ENCODE results near the gene CORO1C. TPM values are rescaled to one million over a fixed set of nuclear protein-coding genes. Genes with fewer than 3 reads are reported as not detected.
A peak's percentile ranks its signal among the peaks of the same experiment; 100 is the strongest.

The CORO1C gene
- total RNA-seq, 2 experiments from 2014 or later = 30.9 to 35.7 TPM

GRCh38 chr12:108653922-108654321, 77.4 kb downstream of the CORO1C start:
- peaks cover 9% of the 10 kb centered on the region for H3K4me1 Mint-ChIP-seq
- no peaks in the 10 kb centered on the region for H3K9me3 Mint-ChIP-seq
- ChIA-PET CTCF (interaction anchor here (1.0 to 2.0 kb wide), 4 partner anchors 9 to 36 kb away, joined by 3 to 15 read pairs (median 6); no protein-coding TSS in a partner anchor), POLR2A (interaction anchor here (1.1 to 5.6 kb wide), 2 partner anchors 21 to 90 kb away, joined by 3 to 48 read pairs; partner anchors contain the start of gene SELPLG)
- H3K4me3 Mint-ChIP-seq = no peak overlapping the region
- DNase-seq = no peak
- peaks cover 16% of the 10 kb centered on the region for H3K36me3 Mint-ChIP-seq (ENCODE audit: low read depth)
- no peak overlapping the region for H3K27ac Mint-ChIP-seq
- H3K27me3 Mint-ChIP-seq = no peaks in the 10 kb centered on the region

- ChIA-PET CTCF (interaction anchor here (1.0 to 2.0 kb wide), 4 partner anchors 9 to 35 kb away, joined by 3 to 15 read pairs (median 6); no protein-coding TSS in a partner anchor), POLR2A (interaction anchor here (1.1 to 5.6 kb wide), 2 partner anchors 20 to 89 kb away, joined by 3 to 48 read pairs; partner anchors contain the start of gene SELPLG)
- DNase-seq = no peak
- H3K9me3 Mint-ChIP-seq = no peaks in the 10 kb centered on the region
- no peak overlapping the region for H3K27ac Mint-ChIP-seq
- no peak overlapping the region for H3K4me3 Mint-ChIP-seq
- H3K4me1 Mint-ChIP-seq = peaks cover 13% of the 10 kb centered on the region
- peaks cover 19% of the 10 kb centered on the region for H3K36me3 Mint-ChIP-seq (ENCODE audit: low read depth)
- H3K27me3 Mint-ChIP-seq = no peaks in the 10 kb centered on the region
Observed at GRCh38 chr12:108653082-108653516, 78.2 kb downstream of the CORO1C start.

- Mint-ChIP-seq H3K27ac (no peak overlapping the region), H3K4me3 (no peak overlapping the region), H3K27me3 (no peaks in the 10 kb centered on the region), H3K9me3 (no peaks in the 10 kb centered on the region), H3K4me1 (peaks cover 34% of the 10 kb centered on the region), H3K36me3 (ENCODE audit: low read depth) (peaks cover 26% of the 10 kb centered on the region)
- CTCF ChIA-PET = interaction anchor here (0.6 to 4.3 kb wide), 3 partner anchors 14 to 203 kb away, joined by 3 to 19 read pairs (median 3); no protein-coding TSS in a partner anchor
- POLR2A ChIA-PET = interaction anchor here (5.6 kb wide), 1 partner anchor 17 kb away, joined by 48 read pairs; the partner anchor contains the start of gene SELPLG
- no peak for DNase-seq
Observed at GRCh38 chr12:108650083-108650482, 81.2 kb downstream of the CORO1C start.

DNA sequence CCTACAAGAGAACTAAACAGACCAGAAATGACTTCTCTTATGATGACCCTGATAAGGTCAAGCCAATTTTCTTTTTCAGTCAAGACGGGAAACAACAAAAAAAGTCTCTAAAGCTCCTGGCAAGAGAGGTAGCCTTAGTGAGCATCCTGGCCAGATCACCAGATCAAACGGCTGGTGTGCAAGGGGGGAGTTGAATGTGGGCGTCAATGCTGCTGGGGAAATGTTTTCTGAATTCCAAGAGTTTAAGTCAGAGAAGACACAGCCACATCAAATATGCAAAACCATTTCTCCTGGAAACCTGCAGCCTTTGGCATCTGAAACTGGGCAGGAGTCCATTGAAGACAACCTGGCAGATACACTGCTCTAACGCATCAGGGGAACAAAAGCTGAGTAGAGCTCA, 81.6 kb downstream of the CORO1C start:
- CTCF ChIA-PET = interaction anchor here (1.5 to 4.3 kb wide), 2 partner anchors 15 to 42 kb away, joined by 3 to 19 read pairs; no protein-coding TSS in a partner anchor
- Mint-ChIP-seq H3K4me1 (peaks cover 34% of the 10 kb centered on the region), H3K27me3 (no peaks in the 10 kb centered on the region), H3K36me3 (ENCODE audit: low read depth) (peaks cover 28% of the 10 kb centered on the region), H3K9me3 (no peaks in the 10 kb centered on the region), H3K4me3 (no peak overlapping the region), H3K27ac (no peak overlapping the region)
- DNase-seq = no peak
- POLR2A ChIA-PET = interaction anchor here (5.6 kb wide), 1 partner anchor 17 kb away, joined by 48 read pairs; the partner anchor contains the start of gene SELPLG

- H3K27me3 Mint-ChIP-seq = no peaks in the 10 kb centered on the region
- H3K9me3 Mint-ChIP-seq = no peaks in the 10 kb centered on the region
- POLR2A ChIA-PET = interaction anchor here (5.6 kb wide), 1 partner anchor 16 kb away, joined by 48 read pairs; the partner anchor contains the start of gene SELPLG
- no peak overlapping the region for H3K27ac Mint-ChIP-seq
- CTCF ChIA-PET = interaction anchor here (4.3 kb wide), 1 partner anchor 15 kb away, joined by 19 read pairs; no protein-coding TSS in a partner anchor
- peaks cover 34% of the 10 kb centered on the region for H3K4me1 Mint-ChIP-seq
- peaks cover 32% of the 10 kb centered on the region for H3K36me3 Mint-ChIP-seq (ENCODE audit: low read depth)
- DNase-seq = no peak
- no peak overlapping the region for H3K4me3 Mint-ChIP-seq
Observed at GRCh38 chr12:108649126-108649525, 82.2 kb downstream of the CORO1C start.

DNA sequence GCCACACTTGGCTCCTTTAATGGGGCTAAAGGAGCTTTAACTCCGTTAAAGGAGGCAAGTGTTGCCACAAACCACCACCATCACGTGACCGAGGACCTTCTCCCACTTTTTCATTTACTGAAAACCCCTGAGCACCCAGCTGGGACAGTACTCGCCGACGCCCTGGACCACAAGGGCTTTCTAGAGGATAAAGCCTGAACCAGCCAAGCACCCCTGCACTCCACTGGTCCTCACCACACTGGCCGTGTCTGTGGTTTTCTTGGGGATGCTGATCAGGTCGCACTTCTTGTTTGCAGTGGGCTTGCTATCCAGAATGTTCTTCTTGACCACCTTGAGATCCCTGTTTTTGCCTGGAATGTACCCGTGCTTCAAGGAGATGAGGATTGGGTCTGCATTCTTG, 82.9 kb downstream of the CORO1C start:
- no peak overlapping the region for H3K27ac Mint-ChIP-seq

DNA sequence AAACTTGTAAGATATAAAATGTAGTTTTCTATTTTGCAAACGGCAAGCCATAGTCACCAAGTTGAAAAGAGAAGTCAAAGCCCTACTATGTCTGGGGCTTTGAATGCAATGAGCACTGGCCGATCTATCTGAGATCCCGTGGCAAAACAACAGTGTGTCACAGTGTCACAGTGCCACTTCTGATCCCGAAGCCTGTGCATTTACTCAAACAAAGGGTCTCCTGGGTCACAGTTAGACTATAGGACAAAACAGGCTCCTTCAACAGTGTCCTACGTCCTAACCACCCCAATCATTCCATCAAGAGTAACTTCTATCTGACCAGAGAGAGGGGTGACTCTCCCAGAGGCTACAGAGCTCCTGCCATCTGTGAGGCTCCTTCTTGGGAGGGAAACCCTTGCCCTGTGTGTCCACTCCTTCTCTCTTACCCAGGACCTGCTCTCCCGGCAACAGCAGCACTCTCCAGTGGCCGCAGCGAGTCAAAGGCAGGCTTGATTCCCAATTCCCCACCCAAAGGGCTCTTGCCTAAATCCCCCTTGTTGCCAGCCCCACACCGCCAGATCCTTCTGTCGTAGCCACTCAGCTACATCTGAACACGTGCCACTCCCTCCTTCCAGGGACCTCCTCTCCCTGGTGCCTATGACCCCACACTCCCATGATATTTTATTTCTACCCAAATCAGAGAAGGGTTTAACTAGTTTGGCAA, 83.6 kb downstream of the CORO1C start:
- Mint-ChIP-seq H3K27me3 (no peaks in the 10 kb centered on the region), H3K4me3 (no peak overlapping the region), H3K9me3 (no peaks in the 10 kb centered on the region), H3K4me1 (peaks cover 40% of the 10 kb centered on the region), H3K27ac (no peak overlapping the region), H3K36me3 (ENCODE audit: low read depth) (peaks cover 32% of the 10 kb centered on the region)
- ChIA-PET POLR2A (interaction anchor here (1.9 to 4.9 kb wide), 3 partner anchors 11 to 19 kb away, joined by 6 to 84 read pairs (median 8); partner anchors contain the start of gene SELPLG), CTCF (interaction anchor here (0.7 to 4.3 kb wide), 11 partner anchors 12 to 305 kb away, joined by 3 to 19 read pairs (median 4); partner anchors contain the start of genes ISCU and SELPLG)
- DNase-seq = no peak

More for the DNA sequence above, 82.9 kb downstream of the CORO1C start:
- H3K4me1 Mint-ChIP-seq = peaks cover 38% of the 10 kb centered on the region
- no peak for DNase-seq
- POLR2A ChIA-PET = interaction anchor here (4.9 kb wide), 1 partner anchor 15 kb away, joined by 84 read pairs; the partner anchor contains the start of gene SELPLG
- no peaks in the 10 kb centered on the region for H3K9me3 Mint-ChIP-seq
- CTCF ChIA-PET = interaction anchor here (4.3 kb wide), 1 partner anchor 16 kb away, joined by 19 read pairs; no protein-coding TSS in a partner anchor
- H3K36me3 Mint-ChIP-seq (ENCODE audit: low read depth) = peaks cover 32% of the 10 kb centered on the region
- H3K27me3 Mint-ChIP-seq = no peaks in the 10 kb centered on the region
- H3K4me3 Mint-ChIP-seq = no peak overlapping the region

- CTCF ChIA-PET = interaction anchor here (0.7 to 3.4 kb wide), 15 partner anchors 10 to 305 kb away, joined by 3 to 20 read pairs (median 4); partner anchors contain the start of genes ISCU and SELPLG
- Mint-ChIP-seq H3K36me3 (ENCODE audit: low read depth) (peaks cover 35% of the 10 kb centered on the region), H3K4me1 (peaks cover 40% of the 10 kb centered on the region), H3K4me3 (peak overlapping the region; percentile 9), H3K27me3 (no peaks in the 10 kb centered on the region), H3K9me3 (no peaks in the 10 kb centered on the region), H3K27ac (peak overlapping the region; percentile 65)
- no peak for DNase-seq
- POLR2A ChIA-PET = interaction anchor here (0.7 to 4.9 kb wide), 6 partner anchors 10 to 83 kb away, joined by 3 to 84 read pairs (median 6); partner anchors contain the start of gene SELPLG
Observed at GRCh38 chr12:108646600-108647579, 84.4 kb downstream of the CORO1C start.

- CTCF ChIA-PET = interaction anchor here (0.6 to 3.4 kb wide), 13 partner anchors 9 to 112 kb away, joined by 3 to 20 read pairs (median 4); partner anchors contain the start of genes ISCU and SELPLG
- Mint-ChIP-seq H3K4me3 (peak overlapping the region; percentile 9), H3K27me3 (no peaks in the 10 kb centered on the region), H3K36me3 (ENCODE audit: low read depth) (peaks cover 35% of the 10 kb centered on the region), H3K9me3 (no peaks in the 10 kb centered on the region), H3K27ac (peak overlapping the region; percentile 65), H3K4me1 (peaks cover 40% of the 10 kb centered on the region)
- POLR2A ChIA-PET = interaction anchor here (0.9 to 4.9 kb wide), 5 partner anchors 9 to 18 kb away, joined by 3 to 84 read pairs (median 6); partner anchors contain the start of gene SELPLG
- no peak for DNase-seq
Observed at GRCh38 chr12:108645686-108646599, 85.4 kb downstream of the CORO1C start.

- no peak overlapping the region for H3K27ac Mint-ChIP-seq
- H3K4me1 Mint-ChIP-seq = peaks cover 46% of the 10 kb centered on the region
- H3K27me3 Mint-ChIP-seq = no peaks in the 10 kb centered on the region
- no peak overlapping the region for H3K4me3 Mint-ChIP-seq
- H3K36me3 Mint-ChIP-seq (ENCODE audit: low read depth) = peaks cover 34% of the 10 kb centered on the region
- ChIA-PET POLR2A (interaction anchor here (4.9 kb wide), 1 partner anchor 12 kb away, joined by 84 read pairs; the partner anchor contains the start of gene SELPLG), CTCF (interaction anchor here (3.1 to 3.4 kb wide), 2 partner anchors 19 to 26 kb away, joined by 19 to 20 read pairs; no protein-coding TSS in a partner anchor)
- no peak for DNase-seq
- no peaks in the 10 kb centered on the region for H3K9me3 Mint-ChIP-seq
Observed at GRCh38 chr12:108644811-108645120, 86.6 kb downstream of the CORO1C start.

All from activated CD4-positive, alpha-beta memory T cell treated with anti-CD3 and anti-CD28 coated beads, Interleukin-2, amount 10 ng/mL, durations not matched to agents 7 days and 5 days (primary cell).